Uterus (tissue), 4 donors: Measurements from ENCODE around the gene PBX2. TPM values are rescaled to one million over a fixed set of nuclear protein-coding genes. Genes with fewer than 3 reads are reported as not detected.
"Not testable (repeated sequence)": the region's sequence is repeated elsewhere in the genome, so short reads cannot be mapped to it uniquely, and the experiment has no call there.

Source experiments
- DNase-seq, 2 donors: peaks; one replicate each; pipeline ENCODE4 v3.0.0-alpha.2; 2019 to 2020
- H3K27ac ChIP-seq, 2 donors: fragments of 200-600 bp; sonication (generic); 1 replicate in 1 of 2; 2 replicates in 1 of 2; pipeline ENCODE4 v1.5.1; 2016 to 2018
- H3K27me3 ChIP-seq, 2 donors: fragments of 200-600 bp; sonication (generic); one replicate each; pipeline ENCODE4 v1.5.1; 2018 to 2019; ENCODE audit warnings: control low read depth in 1 of 2
- H3K36me3 ChIP-seq, 2 donors: fragments of 200-600 bp; sonication (generic); one replicate each; pipeline ENCODE4 v1.5.1; 2019; ENCODE audit warnings: control low read depth in 1 of 2
- H3K4me1 ChIP-seq, 2 donors: fragments of 200-600 bp; sonication (generic); one replicate each; pipeline ENCODE4 v1.5.1; 2018 to 2019; ENCODE audit warnings: control low read depth in 1 of 2
- H3K4me3 ChIP-seq, 2 donors: fragments of 200-600 bp; sonication (generic); 1 replicate in 1 of 2; 2 replicates in 1 of 2; pipeline ENCODE4 v1.5.1; 2018 to 2019; ENCODE audit warnings: mild to moderate bottlenecking in 1 of 2
- H3K9me3 ChIP-seq, 2 donors: fragments of 200-600 bp; sonication (generic); one replicate each; pipeline ENCODE4 v1.5.1; 2019; ENCODE audit warnings: control low read depth in 1 of 2
- CTCF ChIP-seq, 4 experiments: fragments of 200-600 bp in 2 of 4; fragments of 450-650 bp in 2 of 4; sonication (generic) in 2 of 4; IDR thresholded peaks; one replicate each; pipeline ENCODE4 v1.5.1; 2016 to 2019; ENCODE audit warnings: antibody characterized with exemption in 4 of 4, mild to moderate bottlenecking in 2 of 4, moderate library complexity in 1 of 4
- POLR2A ChIP-seq, 2 donors: fragments of 450-650 bp; IDR thresholded peaks; one replicate each; pipeline ENCODE4 v1.6.1; 2016; ENCODE audit warnings: antibody characterized with exemption in 2 of 2, mild to moderate bottlenecking in 1 of 2, moderate library complexity in 1 of 2
- intact Hi-C: fragments of 100-400 bp; cut with DNase I; formaldehyde crosslinking; loops from one replicate; pipeline ENCODE4 v1.15.1; 2023; ENCODE audit warnings: low total_unique reads
- total RNA-seq, 4 donors: library from RNA; depleted of rRNA in 3 of 4; stranded (reverse); fragments of >200 nt in 3 of 4; gene quantifications; one replicate each; pipeline versions ENCODE4 v1.1.0 to v1.2.4, GENCODE V29; 2014 to 2023
- donor health status: DM: yes; HTN: yes; CAD: no.

PBX2 gene
- total RNA-seq, 4 donors from 2014 or later, result 35.1 to 150 (median 57.7) TPM

GRCh38 chr6:32194388-32194787, 4.4 kb upstream of the PBX2 start:
- no peak for TF ChIP-seq CTCF (IDR thresholded peaks at IDR 0.05)
- no peak for TF ChIP-seq POLR2A (IDR thresholded peaks at IDR 0.05)
- Histone ChIP-seq H3K27ac (peak overlapping the region; percentile 89 to 100), H3K9me3 (no peaks in the 10 kb centered on the region), H3K36me3 (no peaks in the 10 kb centered on the region), H3K4me3 (no peak overlapping the region), H3K27me3 (no peaks in the 10 kb centered on the region), H3K4me1 (peaks cover 3 to 7% of the 10 kb centered on the region in 2 donors)
- intact Hi-C loops, result no loop called here
- no peak for DNase-seq

- DNase-seq, H3K4me3 ChIP-seq, H3K4me1 ChIP-seq, H3K9me3 ChIP-seq, H3K27me3 ChIP-seq, intact Hi-C loops, H3K36me3 ChIP-seq: not testable (repeated sequence)
- peak overlapping the region; percentile 98 to 100 for H3K27ac ChIP-seq
Measured at GRCh38 chr6:32193096-32193495, 3.1 kb upstream of the PBX2 start.

GRCh38 chr6:32192608-32193039, 2.6 kb upstream of the PBX2 start, which contains the start of gene GPSM3:
TSS of gene GPSM3 (minus strand) at chr6:32192643. CDS start at chr6:32192513, 130 bp downstream.
- H3K36me3 ChIP-seq, result no peaks in the 10 kb centered on the region
- DNase-seq, result no peak
- H3K9me3 ChIP-seq, result no peaks in the 10 kb centered on the region
- H3K27me3 ChIP-seq, result no peaks in the 10 kb centered on the region
- intact Hi-C loops, result no loop called here
- H3K27ac ChIP-seq, result peak within 1 kb of the TSS; percentile 98 to 100
- H3K4me1 ChIP-seq, result peaks cover 3 to 7% of the 10 kb centered on the region in 2 donors
- no peak within 1 kb of the TSS for H3K4me3 ChIP-seq
- TF ChIP-seq POLR2A (IDR thresholded peaks at IDR 0.05), result no peak
- no peak for TF ChIP-seq CTCF (IDR thresholded peaks at IDR 0.05)

- no peaks in the 10 kb centered on the region for H3K36me3 ChIP-seq
- no peak overlapping the region for H3K4me3 ChIP-seq
- H3K27ac ChIP-seq, result peak overlapping the region; percentile 98 to 100
- no peaks in the 10 kb centered on the region for H3K27me3 ChIP-seq
- TF ChIP-seq POLR2A (IDR thresholded peaks at IDR 0.05), result no peak
- no peak for TF ChIP-seq CTCF (IDR thresholded peaks at IDR 0.05)
- intact Hi-C loops, result no loop called here
- DNase-seq, result no peak
- peaks cover 0 to 3% of the 10 kb centered on the region in 2 donors for H3K4me1 ChIP-seq
- H3K9me3 ChIP-seq, result no peaks in the 10 kb centered on the region
Measured at GRCh38 chr6:32191696-32192607, 1.9 kb upstream of the PBX2 start.

- TF ChIP-seq CTCF (IDR thresholded peaks at IDR 0.05) (no peak), POLR2A (IDR thresholded peaks at IDR 0.05) (no peak)
- no peaks in the 10 kb centered on the region for H3K27me3 ChIP-seq
- H3K36me3 ChIP-seq, result no peaks in the 10 kb centered on the region
- H3K4me3 ChIP-seq, result no peak overlapping the region
- no peak for DNase-seq
- no peaks in the 10 kb centered on the region for H3K9me3 ChIP-seq
- H3K27ac ChIP-seq, result peak overlapping the region; percentile 98 to 100
- no peaks in the 10 kb centered on the region for H3K4me1 ChIP-seq
- intact Hi-C loops, result no loop called here
Measured at GRCh38 chr6:32190911-32191677, 1.1 kb upstream of the PBX2 start.
